GM10266 (cell line): Measurements from ENCODE around the gene INO80.

Experiments
- DNase-seq: peaks from one replicate; pipeline ENCODE4 v3.0.0; 2012; ENCODE audit errors: extremely low spot score
- CTCF ChIP-seq: IDR thresholded peaks from 2 replicates; pipeline ENCODE4 v1.5.1; 2012; ENCODE audit warnings: mild to moderate bottlenecking, low read depth; ENCODE audit not compliant: control insufficient read depth, insufficient read depth; ENCODE audit errors: missing control alignments

Gene INO80

GRCh38 chr15:41004490-41004889 is 111.6 kb downstream of the INO80 start:
- no peak for TF ChIP-seq CTCF
- no peak for DNase-seq

GRCh38 chr15:41001524-41002214 is 114.4 kb downstream of the INO80 start:
- no peak for DNase-seq

GRCh38 chr15:40999190-40999589 is 116.9 kb downstream of the INO80 start:
- no peak for DNase-seq
- no peak for TF ChIP-seq CTCF

More at GRCh38 chr15:41001524-41002214, 114.4 kb downstream of the INO80 start:
- TF ChIP-seq CTCF, result no peak

- DNase-seq, result no peak
- no peak for TF ChIP-seq CTCF
Observed at GRCh38 chr15:40995656-40996055, 120.4 kb downstream of the INO80 start.

GRCh38 chr15:40992825-40993224 is 123.3 kb downstream of the INO80 start:
- DNase-seq, result no peak
- TF ChIP-seq CTCF, result no peak

GRCh38 chr15:40992241-40992741 is 123.8 kb downstream of the INO80 start:
- no peak for DNase-seq
- TF ChIP-seq CTCF, result no peak

- TF ChIP-seq CTCF, result no peak
- no peak for DNase-seq
Observed at GRCh38 chr15:40991355-40991754, 124.7 kb downstream of the INO80 start.
